ENCODE data around the gene G3BP2.

Gene G3BP2

GRCh38 chr4:75637176-75637575, 36.0 kb downstream of the G3BP2 start:
- DNase-seq = peak; percentile 41

- DNase-seq = no peak
These were observed 38.3 kb downstream of the G3BP2 start for GRCh38 chr4:75634951-75635350.

DNA sequence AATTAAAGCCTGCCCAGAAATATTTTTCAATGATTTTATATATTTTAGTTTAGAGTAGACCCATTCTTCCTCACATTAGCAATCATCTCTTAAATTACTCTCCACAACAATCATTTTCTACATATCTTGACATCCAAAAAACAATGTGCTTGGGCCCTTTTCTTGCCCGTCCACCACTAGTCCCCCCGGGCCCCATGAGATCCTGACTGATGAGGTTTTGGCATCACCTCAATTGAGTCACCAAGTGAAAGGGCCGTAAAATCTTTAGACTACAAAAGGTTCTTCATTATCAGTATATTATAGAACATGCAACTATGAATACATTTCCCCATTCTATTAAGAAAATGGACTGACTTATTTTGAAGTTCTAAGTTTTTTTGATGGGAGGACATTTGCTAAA, 38.9 kb downstream of the G3BP2 start:
- peak; percentile 12 for DNase-seq

DNA sequence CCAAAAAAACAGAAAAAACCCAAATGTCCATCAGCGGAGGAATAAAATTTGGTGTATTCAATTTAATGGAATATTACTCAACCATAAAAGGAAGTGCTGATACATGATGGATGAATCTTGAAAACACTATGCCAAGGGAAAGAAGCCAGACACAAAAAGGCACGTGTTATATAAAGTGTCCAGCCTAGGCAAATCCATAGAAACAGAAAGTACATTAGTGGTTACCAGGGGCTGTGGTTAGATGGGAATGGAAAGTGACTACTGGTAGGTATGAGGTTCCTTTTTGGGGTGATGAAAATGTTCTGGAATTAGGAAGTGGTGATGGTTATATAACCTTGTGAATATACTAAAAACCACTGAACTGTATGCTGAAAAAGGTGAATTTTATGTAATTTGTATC, 39.4 kb downstream of the G3BP2 start:
- peak; percentile 70 for DNase-seq

DNA sequence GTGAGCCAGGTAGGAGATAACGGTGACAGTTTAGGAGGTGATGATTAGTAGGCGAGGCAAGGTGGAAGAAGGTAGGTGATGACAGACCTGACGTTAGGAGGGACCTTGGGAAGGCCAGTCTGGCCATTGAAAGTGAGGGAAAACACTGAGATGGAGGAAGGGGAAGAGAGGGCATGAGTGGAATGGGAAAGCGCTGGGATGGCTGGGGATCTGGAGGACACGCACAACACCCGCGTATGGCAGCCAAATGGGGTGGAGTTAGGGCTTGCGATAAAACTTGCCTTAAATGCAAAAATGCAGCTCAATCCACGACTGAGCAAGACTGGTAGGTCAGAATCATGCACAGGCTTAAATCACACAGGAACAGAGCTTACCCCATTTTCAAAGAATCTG, 42.3 kb downstream of the G3BP2 start:
- DNase-seq = no peak

- peak; percentile 73 for DNase-seq
These were observed 42.9 kb downstream of the G3BP2 start, which contains the start of gene CDKL2 for GRCh38 chr4:75630174-75630936. Gene CDKL2, minus strand, starts transcription at chr4:75630528. Its CDS starts 4,540 bp downstream, at chr4:75625988.

GRCh38 chr4:75629239-75629638, 44.0 kb downstream of the G3BP2 start:
- DNase-seq = no peak

GRCh38 chr4:75623026-75623425, 50.2 kb downstream of the G3BP2 start:
- no peak for DNase-seq

DNA sequence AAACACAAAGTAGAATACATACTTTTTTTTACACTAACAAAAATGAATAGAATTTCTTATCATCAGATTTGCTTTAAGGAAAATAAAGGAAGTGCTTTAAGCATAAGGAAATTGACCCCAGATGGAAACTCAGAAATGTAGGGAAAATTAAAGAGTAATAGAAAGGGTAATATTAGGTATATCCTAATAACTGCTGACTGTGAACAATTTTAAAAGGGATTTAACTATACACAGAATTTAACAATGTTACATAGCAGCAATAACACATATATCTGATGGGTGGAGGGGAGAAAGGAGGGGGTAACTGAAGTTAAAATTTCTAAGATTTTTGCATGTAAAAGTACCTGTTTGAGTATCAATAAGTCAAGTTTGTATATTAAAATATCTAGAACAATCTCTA, 51.5 kb downstream of the G3BP2 start:
- no peak for DNase-seq

GRCh38 chr4:75612306-75612705, 60.9 kb downstream of the G3BP2 start:
- no peak for DNase-seq

- DNase-seq = no peak
These were observed 67.3 kb downstream of the G3BP2 start for GRCh38 chr4:75605928-75606327.

DNA sequence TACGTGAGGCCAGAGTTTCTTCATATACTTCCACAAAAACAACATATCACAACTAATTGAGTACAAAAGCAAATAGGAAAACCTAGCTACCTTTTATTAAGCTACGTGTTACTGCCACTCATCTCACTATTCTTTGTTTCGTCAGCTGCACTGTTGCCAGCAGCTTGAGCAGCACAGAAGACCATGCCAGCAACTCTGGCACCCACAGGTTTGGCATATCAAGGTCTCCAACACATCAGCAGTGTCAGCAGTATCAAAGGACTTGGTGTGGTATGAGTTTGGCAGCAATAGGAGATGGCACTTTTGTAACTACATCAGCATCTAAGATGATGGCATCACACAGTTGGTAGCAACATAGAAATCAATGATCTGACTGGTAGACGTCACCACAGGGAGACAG, 73.6 kb downstream of the G3BP2 start:
- DNase-seq = no peak

GRCh38 chr4:75598390-75598789, 74.8 kb downstream of the G3BP2 start:
- DNase-seq = peak; percentile 54

GRCh38 chr4:75596061-75596460, 77.2 kb downstream of the G3BP2 start:
- no peak for DNase-seq

- no peak for DNase-seq
These were observed 79.8 kb downstream of the G3BP2 start for GRCh38 chr4:75593393-75593792.
